GOT3 (cell line): ENCODE data around the gene BNC2.
"Not testable (repeated sequence)": the region's sequence is repeated elsewhere in the genome, so short reads cannot be mapped to it uniquely, and the experiment has no call there.

Experiments
- DNase-seq: peaks from one replicate; lab custom pipeline; 2025; ENCODE audit warnings: mixed read lengths; lab: John Stamatoyannopoulos, UW

Gene BNC2

DNA sequence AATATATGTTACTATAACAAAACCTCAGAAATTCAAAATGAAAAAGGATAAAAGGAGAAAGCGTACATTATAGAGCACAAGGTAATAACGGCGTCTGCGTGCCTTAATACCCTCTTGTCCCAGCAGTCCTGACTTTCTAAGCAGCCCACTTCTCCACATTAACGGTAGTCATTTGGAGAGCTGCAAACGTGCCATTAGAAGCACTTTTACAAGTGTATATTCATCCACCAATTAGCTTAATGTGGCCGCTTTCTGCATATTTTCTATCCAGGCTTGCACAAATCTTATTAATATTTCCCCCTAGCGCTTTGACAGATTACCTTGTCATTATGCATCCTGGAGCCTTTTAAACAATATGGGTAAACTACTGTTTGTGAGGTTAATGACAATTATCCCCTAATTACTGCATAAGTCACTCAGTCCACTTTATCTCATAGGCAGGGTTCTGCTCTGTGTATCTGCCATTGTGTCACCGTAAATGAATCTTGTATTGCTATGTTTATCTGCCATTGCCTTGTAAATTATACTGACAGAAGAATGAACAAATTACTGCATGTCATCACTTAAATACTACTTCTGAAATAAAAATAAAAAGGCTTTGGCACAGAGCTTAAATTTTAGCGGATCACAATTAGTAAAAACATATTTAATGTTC, 421.3 kb downstream of the BNC2 start:
- no peak for DNase-seq

DNA sequence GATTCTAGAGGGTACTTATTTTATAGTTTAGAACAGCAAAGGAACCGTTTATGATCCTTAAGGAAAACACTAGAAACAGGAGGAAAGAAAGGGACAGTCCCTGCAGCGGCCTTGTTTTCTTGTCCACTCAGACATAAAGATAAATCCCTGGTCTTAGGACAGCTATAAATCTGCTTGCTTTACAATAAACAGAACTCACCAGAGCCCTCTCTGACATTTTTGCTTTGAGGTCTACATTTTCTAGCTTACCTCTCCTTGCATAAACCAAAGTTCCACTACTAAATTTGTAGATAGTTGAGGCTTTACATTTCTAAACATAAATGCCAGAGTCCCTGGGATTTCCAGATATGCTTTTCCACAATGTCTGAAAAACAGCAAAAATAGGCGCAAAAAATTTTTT, 422.5 kb downstream of the BNC2 start:
- no peak for DNase-seq

DNA sequence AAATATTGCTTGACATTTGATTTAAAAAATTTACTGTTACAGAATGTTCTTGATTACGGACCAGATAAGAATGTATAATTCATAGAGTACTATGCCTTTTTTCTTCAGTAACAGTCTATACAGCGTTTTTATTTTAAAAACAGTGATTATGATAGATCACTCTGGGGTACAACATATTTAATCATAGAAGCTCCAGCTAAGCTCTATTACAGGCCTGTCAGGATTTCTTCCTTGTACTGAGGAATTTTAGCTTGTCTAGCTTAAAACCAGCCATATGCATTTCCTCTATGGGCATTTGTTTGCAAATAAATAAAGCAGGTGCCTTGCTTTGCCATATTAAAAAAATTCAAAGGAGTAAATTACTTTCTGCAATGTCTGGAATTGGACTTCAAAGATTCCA, 423.8 kb downstream of the BNC2 start:
- no peak for DNase-seq

DNA sequence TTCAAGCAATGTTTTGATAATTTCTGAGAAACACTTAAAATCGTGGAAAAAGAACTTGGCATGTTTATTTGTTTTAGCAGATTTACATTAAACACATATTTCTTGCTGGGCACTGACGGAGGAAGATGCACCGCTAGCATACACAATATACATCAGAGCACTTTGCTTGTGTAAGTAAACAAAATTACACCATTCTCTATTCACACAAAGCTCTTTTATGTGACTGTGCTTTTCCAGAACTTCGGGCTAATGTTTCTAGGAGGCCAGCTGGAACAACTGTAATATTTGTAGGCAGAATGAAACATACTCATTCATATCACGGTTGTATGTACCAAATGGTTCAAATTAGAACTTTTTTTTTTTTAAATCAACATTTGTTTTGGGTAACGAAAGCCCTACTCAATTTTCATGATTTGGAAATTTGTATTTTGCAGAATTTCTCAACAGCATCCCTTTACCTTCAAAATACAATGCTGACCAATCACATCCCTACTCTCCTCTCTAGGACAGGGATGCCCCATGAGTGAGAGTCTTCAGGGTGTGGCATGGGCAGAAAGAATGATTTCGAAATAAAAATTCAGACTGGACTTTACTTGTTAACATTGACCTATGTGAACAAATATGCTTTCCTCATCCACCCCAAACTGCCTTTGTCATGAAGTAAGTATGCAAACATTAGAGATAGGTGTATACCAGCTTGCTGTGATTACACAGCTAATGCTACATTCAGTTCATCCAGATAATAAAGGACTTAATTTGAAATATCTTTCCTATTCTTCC, 425.1 kb downstream of the BNC2 start:
- DNase-seq = no peak

DNA sequence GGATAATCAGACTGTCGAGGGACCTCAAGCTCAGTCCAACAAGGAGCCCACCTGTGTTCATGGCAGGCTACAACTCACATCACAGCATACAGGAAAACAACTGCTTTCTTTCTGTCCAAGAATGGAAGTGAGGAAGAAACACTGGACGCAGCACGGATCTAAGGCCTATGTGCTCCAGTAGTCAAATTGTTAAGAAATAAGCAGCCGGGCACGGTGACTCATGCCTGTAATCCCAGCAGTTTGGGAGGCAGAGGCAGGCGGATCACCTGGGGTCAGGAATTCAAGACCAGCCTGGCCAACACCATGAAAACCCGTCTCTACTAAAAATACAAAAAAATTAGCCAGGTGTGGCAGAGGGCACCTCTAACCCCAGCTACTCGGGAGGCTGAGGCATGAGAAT, 427.8 kb downstream of the BNC2 start:
- no peak for DNase-seq

DNA sequence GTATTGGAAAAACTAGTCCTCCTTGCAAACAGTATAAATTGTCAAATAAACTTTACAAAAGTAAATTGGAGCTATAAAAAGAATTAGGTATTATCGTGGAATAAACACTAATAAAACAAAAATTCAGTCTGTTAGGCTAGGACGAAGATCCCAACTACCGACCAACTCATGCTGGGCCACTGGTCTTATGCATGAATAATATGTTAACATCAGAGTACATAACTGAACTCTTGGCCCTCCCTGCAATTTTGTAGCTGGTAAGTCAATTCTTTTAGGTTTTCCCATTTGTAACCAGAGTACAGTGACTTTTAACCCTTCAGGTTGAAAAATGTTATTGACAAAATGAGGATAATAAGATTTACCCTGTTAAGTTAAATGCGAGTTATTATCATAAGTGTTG, 428.7 kb downstream of the BNC2 start:
- no peak for DNase-seq

DNA sequence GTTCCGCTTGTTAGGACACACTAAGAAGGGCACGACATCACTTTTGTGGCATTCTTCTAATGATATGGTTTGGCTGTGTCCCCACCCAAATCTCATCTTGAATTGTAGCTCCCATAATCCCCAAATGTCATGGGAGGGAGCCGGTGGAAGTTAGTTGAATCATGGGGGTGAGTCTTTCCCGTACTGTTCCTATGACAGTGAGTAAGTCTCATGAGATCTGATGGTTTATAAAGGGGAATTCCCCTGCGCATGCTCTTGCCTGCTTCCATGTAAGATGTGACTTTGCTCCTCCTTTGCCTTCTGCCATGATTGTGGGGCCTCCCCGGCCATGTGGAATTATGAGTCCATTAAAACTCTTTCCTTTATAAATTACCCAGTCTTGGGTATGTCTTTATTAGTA, 431.6 kb downstream of the BNC2 start:
- DNase-seq = not testable (repeated sequence)

DNA sequence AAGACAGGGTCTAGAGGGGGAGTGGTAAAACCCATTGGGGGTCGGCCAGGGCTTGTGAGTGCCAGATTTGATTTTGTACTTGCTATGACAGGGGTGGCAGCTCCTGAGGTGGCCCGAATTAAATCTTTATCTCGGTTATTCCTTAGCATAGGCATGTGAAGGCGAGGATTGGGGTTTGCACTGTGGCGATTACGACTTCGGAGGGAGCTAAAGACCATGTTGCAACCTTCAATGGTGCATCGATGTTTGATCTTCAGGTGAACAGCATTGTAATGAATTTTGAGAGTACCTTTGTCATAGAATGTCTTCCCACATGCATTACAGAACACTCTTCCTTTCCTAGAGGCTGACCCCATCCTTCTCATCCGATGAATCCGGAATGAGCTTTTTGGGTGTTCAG, 433.9 kb downstream of the BNC2 start:
- no peak for DNase-seq

DNA sequence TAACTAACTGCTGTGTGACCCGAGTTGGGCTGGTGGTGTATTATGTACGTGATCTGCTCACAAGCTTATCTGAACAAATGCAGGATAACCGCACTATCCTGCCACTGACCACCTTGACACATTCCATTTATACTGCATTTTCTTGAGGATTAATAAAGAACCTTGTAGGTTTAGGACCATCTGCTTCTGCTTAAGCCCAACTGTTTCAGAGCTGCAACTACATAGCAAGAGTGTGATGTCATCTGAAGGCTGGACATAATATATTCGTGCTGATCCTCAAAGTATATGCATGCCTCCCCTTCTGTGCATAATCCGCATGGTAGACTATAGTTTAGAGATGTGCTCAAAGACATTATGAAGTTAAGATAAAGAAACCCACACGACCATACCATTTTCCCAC, 435.9 kb downstream of the BNC2 start:
- no peak for DNase-seq

DNA sequence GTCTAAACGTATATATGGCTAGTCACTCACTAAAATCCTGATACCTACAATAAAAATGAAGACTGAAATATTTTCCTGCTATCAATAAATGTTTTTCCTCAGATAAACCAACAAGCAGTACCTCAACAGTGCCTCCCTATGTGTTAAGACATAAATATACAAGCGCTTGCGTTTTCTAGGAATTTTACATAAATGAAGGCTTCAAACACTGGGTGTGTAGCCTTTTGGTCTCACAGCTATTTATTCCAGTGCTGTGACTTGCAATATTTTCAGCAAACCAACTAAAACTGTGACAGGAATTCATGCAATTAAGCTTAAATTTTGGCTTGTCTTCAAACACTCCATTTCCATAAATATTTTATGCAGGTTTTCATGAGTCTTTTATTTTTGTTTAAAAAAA, 437.0 kb downstream of the BNC2 start:
- no peak for DNase-seq

DNA sequence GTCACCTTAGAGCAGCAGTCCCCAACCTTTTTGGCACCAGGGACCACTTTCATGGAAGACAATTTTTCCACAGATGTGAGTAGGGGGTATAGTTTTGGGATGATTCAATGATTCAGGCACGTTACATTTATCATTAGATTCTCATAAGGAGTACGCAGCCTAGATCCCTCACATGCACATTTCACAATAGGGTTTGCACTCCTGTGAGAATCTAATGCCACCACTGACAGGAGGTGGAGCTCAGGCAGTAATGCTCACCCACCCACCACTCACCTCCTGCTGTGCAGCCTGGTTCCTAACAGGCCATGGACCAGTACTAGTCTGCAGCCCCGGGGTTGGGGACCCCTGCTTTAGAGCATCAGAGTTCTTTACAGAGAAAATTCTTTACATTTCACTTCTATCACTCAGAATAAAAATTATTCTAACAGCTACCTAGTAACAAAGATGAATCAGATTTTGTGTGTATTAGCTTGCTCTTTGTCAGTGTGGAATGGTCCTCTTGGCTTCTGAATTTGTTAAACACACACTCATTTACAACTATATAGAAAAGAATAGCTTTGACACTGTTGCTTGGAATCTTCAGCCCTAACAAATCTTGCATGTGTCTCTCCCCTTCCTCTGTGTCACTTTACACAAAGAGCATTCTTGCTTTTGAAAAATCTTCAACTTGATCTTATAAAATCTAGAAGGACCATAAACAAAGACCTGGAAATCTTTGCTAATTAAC, 438.6 kb downstream of the BNC2 start:
- DNase-seq = no peak

DNA sequence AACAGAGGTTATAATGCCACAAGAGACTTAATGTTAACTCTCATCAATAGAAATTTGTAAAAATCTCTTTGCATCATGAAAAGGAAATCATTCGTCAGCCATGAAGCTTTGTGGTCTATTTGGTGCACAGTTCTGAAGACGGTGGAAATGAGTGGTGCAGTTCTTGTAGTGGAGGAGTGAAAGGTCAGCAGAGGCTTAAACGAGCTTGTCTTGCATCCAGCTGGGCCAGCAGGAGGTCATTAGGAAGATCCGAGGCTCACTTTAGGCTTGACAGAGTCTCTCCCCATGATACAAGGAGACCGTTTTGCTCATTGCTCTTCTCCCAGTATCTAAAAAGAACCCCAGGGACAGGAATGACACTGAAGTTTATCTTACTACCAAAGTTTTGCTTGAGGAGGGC, 440.8 kb downstream of the BNC2 start:
- no peak for DNase-seq

DNA sequence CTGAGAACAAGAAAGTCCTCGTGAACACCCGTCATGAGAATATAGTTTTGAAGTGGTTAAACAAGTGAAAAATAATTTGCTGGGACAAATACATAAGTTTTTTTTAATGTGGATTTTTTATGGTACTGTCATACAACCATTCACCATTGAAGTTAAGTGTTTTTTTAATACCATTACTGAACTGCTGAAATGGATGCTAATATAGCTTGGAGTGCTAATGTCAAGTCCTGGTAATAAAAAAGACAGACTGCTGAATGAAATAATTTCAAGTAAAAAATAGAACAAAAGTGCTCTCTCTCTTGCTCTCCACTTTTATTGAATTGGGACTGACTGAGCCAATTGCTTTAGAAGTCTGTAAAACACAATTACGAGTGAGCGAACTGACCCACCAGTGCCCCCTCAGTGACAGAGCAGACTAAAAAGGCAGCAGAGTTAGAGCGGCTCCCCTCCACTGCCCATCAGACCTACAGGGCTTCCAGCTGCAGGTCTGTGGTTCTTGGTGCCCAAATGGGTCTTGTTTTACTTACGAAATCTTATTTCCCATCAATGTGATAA, 442.5 kb downstream of the BNC2 start:
- no peak for DNase-seq

DNA sequence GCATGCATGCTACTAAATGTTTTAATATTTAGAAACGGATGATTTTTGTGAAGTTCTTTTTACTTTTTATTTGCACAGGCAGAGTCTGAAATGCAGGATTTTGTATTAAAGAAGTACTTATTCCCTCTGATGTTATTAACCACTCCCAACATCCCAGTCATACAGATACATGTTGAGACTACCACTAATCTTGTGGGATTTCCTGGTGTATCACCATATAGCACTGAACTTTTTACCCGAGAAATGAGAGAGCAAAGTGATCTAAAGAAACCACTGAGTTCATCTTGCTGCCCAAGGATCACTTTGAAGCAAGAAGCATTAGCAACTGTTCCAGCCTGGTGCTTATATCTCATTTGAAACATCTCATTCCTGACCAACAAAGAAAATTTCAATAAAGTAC, 443.8 kb downstream of the BNC2 start:
- no peak for DNase-seq

DNA sequence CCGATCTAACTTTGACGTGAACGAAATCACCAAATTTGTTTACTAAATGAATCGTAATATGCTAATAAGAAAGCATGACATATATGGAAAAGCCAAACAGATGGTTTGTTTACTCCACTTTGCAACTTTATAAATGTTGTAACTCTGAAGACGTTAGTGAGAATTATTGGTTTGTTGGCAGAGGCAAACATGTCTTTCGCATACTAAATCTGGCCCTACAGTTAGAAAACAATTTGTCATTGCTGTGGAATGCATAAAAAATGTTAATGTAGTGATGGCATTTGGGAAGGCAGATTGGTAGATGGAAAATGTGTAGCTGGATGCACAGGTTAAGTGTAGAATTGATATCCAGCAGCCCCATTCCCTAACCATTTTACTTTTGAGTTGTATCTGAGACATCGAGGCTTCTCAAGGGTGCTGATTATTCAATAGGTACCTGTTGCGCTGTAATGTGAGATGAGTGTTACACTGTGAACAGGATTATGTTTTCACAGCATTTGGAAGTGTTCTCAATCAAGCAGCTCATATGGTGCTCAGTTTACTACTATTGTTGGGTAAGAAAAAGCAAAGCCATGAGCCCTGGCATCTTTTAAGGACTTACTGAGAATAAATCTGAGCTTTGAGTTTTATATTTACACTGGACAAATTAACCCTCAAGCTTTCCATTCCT, 444.8 kb downstream of the BNC2 start:
- no peak for DNase-seq

DNA sequence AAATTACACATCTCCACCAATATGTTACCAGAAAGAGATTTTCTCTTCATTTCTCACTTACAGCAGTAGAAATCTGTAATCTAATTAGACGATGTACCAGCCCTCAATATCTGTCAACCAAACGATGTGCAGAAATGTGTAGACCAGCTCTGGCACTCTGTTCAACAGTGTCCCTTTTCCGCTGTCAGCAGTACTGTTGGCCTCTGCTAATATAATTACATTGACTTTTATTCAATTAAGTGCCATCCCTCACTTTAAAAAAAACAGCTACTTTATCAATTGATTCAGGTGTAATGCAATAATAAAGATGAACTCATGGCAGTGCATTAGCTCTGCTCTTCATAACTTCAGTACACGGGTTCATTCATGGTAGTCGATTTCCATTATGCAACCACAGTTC, 448.4 kb downstream of the BNC2 start:
- DNase-seq = no peak

DNA sequence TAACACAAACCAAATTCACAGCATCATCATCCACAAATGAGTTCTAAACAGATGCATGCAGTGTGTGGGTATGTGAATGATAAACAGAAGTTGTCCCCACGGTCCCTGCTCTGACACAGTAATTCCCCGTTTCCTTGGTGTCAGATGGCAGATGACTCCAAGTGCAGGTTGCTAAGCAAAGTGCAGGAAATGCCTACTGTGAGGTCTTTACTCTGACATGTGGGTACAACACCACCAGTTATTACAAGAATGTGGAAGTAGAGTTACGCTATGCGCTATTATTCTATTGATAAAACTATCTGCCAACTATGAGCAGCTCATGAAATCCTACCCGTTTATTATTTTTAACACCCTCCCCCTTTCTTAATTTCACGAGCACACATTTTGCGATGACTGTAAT, 448.9 kb downstream of the BNC2 start:
- DNase-seq = no peak

DNA sequence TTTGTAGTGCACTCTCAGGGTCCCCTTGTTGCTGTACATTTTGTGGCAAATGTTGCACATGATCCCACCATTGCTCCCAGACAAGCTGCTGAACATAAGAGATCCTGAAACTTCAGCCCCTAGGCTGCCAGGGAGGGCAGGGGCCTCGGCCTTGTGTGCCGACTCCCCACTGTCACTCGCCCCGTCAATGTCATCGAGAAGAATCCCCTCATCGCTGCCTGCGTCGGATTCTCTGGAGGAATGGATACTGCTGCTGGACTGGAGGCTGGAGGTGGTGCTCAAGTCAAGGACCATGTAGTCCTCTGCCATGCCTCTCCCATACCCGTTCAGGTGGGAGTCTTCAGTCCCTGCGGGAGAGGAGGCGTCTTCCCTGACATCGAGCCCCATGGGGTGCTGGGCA, 451.3 kb downstream of the BNC2 start:
- DNase-seq = no peak

DNA sequence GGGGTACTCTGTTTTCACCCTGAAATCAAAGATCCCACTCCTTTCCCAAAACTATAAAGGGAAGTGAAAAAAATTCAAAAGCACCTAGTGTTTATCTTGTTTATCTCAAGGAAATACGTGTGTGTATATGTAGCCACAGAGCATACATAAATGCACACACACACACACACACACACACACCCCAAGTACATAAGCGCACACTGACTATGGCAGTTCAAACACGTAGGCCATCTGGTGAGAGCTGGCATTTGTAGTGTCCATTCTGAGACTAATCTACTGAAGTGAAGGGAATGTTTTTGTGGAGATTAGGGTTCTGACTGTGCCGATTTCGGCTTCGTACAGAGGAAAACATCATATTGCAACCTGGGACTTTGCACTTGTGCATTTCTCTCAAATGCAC, 451.7 kb downstream of the BNC2 start:
- DNase-seq = no peak

DNA sequence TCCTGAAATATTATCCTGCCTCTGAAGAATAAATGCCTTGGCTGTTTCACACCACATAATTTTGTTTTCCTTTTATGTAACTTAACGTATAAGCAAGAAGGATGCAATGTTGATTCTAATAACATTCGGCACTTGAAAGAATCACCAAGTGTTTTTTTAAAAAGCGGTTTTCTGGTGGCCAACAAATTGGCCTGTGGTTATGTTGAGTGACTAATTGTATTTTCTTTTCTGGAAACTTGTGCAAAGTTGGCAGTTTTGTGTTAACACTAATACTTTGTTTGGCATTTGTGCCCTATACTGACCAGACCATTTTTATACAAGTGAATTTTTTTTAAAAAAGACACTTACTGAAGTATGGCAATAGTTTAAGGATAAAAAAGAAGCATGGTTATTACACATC, 452.7 kb downstream of the BNC2 start:
- DNase-seq = no peak

DNA sequence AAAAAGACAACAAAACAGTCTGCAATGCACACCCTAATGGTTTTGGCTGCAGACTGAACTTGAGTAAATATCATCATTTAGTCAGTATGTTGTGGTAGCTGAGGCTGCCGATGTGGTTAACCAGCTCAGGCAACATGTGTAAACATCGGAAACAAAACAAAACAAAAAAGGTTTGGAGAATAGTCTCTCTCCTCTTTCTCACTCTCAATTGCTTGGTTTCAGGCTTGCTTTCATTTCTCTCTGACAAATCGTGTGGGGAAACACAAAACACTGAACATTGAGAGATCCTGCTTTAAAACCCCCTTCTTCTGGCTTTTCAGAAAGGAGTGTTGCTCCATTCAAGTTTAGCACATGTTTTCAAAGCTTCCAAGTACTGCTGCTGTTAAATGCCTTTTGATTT, 453.3 kb downstream of the BNC2 start:
- DNase-seq = no peak

DNA sequence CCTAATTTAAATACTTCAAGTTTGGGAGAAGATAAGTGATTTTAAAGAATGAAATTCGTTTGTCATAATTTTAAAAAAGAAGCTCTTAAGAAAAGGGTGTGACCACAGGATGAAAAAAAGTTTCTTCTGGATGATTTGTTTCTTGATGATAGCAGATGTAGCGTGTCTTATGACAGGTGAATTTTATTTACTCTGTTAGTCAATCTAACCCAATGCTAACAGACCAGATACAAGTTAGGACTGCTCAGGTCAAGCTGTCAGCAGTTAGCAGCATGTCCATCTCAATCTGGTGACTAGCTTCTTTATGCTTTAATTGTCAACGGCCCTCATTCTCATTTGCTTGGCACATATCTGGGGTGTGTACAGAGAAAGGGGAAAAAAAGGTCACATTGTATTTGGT, 456.0 kb downstream of the BNC2 start:
- no peak for DNase-seq
